ENCODE results near the gene ENO4.

The ENO4 gene

DNA sequence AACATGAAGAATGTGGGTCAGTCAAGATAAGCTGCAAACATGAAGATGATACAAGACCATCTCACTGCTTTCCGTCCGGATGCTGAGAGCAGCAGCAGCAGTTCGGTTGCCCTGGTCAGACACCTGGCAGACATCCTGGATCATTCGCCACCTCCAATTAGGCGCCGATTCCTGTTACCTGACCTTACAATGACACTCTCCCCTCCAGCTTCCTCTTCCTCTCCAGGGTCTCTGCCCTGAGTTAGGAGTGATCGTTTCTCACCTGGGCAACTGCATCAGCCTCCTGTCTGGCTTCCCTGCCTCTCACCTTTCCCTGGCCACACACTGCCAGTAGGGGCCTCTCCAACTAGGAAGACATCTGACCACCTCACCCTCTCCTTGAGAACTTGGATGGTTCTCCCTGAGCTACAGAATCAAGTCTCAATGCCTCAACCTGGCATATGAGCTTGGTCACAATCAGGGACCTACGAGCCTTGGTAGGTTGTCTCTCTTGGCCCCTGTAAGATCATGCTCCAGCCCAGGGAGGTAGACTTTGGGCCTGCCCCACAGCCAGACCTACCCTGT lies 31.4 kb upstream of the ENO4 start:
- no peaks in the 10 kb centered on the region for H3K9me3 Mint-ChIP-seq
- no peak overlapping the region for H3K27ac Mint-ChIP-seq
- H3K4me3 Mint-ChIP-seq = no peak overlapping the region
- intact Hi-C loops (cut with micrococcal nuclease) = no loop called here
- H3K36me3 Mint-ChIP-seq (ENCODE audit: low read depth) = no peaks in the 10 kb centered on the region
- peaks cover 33% of the 10 kb centered on the region for H3K27me3 Mint-ChIP-seq
- no peaks in the 10 kb centered on the region for H3K4me1 Mint-ChIP-seq (ENCODE audit: low read depth)

DNA sequence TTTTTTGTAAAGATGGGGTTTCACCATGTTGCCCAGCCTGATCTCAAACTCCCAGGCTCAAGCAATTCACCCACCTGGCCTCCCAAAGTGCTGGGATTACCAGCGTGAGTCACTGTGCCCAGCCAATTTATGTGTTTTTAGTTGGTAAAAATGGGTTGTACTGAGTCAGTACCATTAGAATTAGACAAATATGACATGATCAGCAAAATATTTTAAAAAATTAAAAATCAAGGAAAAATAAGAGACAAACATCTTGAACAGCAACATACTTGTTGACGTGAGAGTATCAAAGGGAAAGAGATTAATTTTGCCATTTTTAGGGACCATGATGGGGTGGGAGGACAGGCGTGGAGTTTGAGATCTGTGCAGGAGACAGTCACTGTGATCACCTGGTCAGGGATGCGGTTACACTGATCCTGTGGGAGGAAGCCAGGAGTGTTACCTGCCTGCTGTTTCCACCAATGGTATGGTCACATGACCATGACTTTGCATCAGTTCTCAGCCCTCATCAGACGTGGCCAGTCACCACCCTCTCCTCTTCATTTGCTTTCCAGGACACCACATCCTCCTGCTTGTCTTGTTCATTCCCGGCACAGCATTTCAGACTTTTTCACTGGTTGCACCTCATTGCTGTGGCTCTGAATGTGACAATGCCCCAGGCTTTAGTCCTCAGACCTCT lies 29.2 kb upstream of the ENO4 start:
- no peak overlapping the region for H3K4me3 Mint-ChIP-seq
- intact Hi-C loops (cut with micrococcal nuclease) = no loop called here
- no peaks in the 10 kb centered on the region for H3K36me3 Mint-ChIP-seq (ENCODE audit: low read depth)
- H3K27me3 Mint-ChIP-seq = peaks cover 28% of the 10 kb centered on the region
- H3K27ac Mint-ChIP-seq = no peak overlapping the region
- no peaks in the 10 kb centered on the region for H3K4me1 Mint-ChIP-seq (ENCODE audit: low read depth)
- no peaks in the 10 kb centered on the region for H3K9me3 Mint-ChIP-seq

DNA sequence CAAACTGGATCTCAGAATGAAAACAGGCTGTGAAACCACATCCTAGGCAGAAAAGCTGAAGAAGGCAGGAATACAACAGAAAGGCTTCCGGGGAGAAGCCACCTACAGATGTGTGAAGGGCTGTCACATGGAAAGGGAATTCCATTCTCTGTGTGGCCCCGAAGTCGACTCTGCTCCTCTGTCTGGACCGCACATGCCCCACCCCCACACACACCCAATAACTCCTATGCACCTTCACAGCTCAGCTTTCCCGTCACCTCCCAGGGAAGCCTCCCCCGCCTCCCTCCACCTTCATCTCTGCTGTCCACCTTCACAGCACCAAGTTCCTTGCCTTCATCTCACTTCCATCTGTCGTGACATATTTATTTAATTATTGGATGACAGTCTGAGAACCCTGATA lies 23.4 kb upstream of the ENO4 start:
- no peaks in the 10 kb centered on the region for H3K36me3 Mint-ChIP-seq (ENCODE audit: low read depth)
- intact Hi-C loops (cut with micrococcal nuclease) = no loop called here
- H3K27me3 Mint-ChIP-seq = peaks cover 7% of the 10 kb centered on the region
- H3K4me3 Mint-ChIP-seq = no peak overlapping the region
- no peaks in the 10 kb centered on the region for H3K9me3 Mint-ChIP-seq
- H3K27ac Mint-ChIP-seq = no peak overlapping the region
- H3K4me1 Mint-ChIP-seq (ENCODE audit: low read depth) = no peaks in the 10 kb centered on the region

DNA sequence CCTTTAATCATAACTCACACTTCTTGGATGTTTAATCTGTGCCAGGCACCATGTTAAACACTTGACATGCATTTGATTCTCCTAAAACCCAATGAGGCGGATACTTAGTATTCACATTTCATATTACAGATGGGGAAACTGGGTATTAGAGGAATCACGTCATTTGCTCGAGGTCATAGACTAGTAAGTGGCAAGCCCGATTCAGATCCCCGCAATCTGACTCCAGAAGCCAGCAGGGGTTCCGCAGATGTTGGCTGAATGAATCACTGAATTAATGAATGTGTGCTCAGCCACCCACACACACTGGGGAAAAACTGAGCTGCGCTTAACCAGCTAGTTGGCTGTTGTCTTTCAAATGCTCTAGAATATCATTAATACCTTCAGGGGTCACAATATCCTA lies 22.5 kb upstream of the ENO4 start:
- no peaks in the 10 kb centered on the region for H3K9me3 Mint-ChIP-seq
- H3K4me1 Mint-ChIP-seq (ENCODE audit: low read depth) = no peaks in the 10 kb centered on the region
- H3K27ac Mint-ChIP-seq = no peak overlapping the region
- intact Hi-C loops (cut with micrococcal nuclease) = no loop called here
- H3K4me3 Mint-ChIP-seq = no peak overlapping the region
- no peaks in the 10 kb centered on the region for H3K36me3 Mint-ChIP-seq (ENCODE audit: low read depth)
- peaks cover 3% of the 10 kb centered on the region for H3K27me3 Mint-ChIP-seq

DNA sequence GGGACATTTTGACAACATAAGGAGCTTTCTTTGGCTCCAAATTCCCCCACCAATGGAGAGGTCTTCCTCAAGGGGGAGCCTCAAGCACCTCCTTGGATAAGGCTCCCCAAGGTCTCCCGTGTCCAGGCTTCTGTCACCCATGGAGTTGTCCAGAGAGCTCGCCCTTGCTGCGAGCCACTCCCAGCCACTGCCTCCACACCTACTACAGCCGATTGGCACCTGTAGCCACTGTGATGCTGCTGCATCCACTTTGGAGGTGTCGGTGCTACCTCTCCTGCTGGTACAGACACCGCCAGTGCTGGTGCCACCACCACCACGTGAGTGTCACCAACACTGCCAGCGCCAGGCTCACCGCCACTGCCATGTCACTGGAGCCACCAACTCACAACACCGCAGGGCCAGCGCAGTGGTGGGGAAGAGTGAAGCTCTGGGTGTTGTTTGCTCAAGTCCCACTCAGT lies 22.1 kb upstream of the ENO4 start:
- no peak overlapping the region for H3K4me3 Mint-ChIP-seq
- no peaks in the 10 kb centered on the region for H3K9me3 Mint-ChIP-seq
- no peaks in the 10 kb centered on the region for H3K4me1 Mint-ChIP-seq (ENCODE audit: low read depth)
- intact Hi-C loops (cut with micrococcal nuclease) = no loop called here
- no peak overlapping the region for H3K27ac Mint-ChIP-seq
- no peaks in the 10 kb centered on the region for H3K36me3 Mint-ChIP-seq (ENCODE audit: low read depth)
- H3K27me3 Mint-ChIP-seq = peaks cover 3% of the 10 kb centered on the region

DNA sequence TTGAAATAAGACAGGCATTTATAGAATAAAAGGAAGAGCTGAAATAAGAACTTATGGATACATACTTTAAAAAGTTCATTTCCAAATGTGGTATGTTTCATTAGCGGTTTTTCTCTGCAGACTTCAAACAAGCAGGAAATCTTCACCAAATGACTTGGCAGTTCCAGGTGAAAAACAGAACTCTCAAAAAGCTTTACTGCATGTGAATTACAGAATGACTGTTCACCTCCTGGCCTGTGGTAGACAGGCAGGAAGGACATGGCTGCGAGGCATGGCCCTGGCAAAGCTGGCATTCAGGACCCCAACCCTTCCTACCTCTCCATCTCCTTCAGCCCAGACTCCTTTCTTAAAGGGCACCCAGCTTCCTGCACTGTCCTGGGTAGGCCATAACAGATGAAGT lies 21.2 kb upstream of the ENO4 start:
- H3K36me3 Mint-ChIP-seq (ENCODE audit: low read depth) = no peaks in the 10 kb centered on the region
- no peaks in the 10 kb centered on the region for H3K9me3 Mint-ChIP-seq
- peaks cover 3% of the 10 kb centered on the region for H3K27me3 Mint-ChIP-seq
- H3K4me1 Mint-ChIP-seq (ENCODE audit: low read depth) = no peaks in the 10 kb centered on the region
- no peak overlapping the region for H3K27ac Mint-ChIP-seq
- H3K4me3 Mint-ChIP-seq = no peak overlapping the region
- intact Hi-C loops (cut with micrococcal nuclease) = no loop called here

DNA sequence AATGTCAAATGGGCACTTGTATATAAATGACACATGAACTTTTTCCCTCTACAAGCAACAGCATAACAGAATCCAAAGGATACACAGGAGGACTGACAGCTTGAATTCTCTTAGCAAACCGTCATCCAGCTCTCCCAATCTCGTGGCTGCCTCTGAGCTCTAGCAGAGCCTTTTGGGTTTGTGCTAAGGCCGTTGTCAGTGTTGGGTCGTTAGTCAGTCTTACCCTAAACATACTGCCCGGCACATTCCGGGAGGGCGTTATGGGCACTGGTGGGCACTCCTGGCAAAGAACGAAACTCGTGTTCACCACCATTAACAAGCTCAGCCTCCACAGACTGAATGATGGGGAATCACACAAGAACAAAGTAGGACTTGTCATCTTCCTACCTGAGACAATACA lies 19.6 kb upstream of the ENO4 start:
- no peaks in the 10 kb centered on the region for H3K36me3 Mint-ChIP-seq (ENCODE audit: low read depth)
- intact Hi-C loops (cut with micrococcal nuclease) = no loop called here
- H3K27me3 Mint-ChIP-seq = peaks cover 5% of the 10 kb centered on the region
- H3K9me3 Mint-ChIP-seq = no peaks in the 10 kb centered on the region
- H3K4me3 Mint-ChIP-seq = no peak overlapping the region
- no peak overlapping the region for H3K27ac Mint-ChIP-seq
- H3K4me1 Mint-ChIP-seq (ENCODE audit: low read depth) = no peaks in the 10 kb centered on the region

DNA sequence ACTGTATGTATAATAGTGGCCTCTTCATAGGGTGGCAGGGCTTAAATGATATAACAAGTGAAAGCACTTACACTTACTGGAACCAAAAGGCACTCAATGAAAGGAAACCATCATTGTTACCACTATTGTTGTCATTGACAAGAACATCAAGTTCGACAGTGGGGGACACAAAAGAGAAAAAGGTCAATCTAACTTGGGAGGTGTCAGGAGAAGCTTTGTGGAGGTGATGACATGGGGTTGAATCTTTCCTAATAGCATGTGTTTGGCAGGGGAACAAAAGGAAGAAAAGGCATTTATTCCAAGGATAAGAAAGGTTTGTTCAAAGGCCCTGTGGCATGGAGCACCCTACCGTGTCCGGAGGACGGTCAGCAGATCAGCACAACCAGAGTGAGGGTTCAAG lies 18.2 kb upstream of the ENO4 start:
- no peak overlapping the region for H3K4me3 Mint-ChIP-seq
- no peak overlapping the region for H3K27ac Mint-ChIP-seq
- H3K36me3 Mint-ChIP-seq (ENCODE audit: low read depth) = no peaks in the 10 kb centered on the region
- no peaks in the 10 kb centered on the region for H3K4me1 Mint-ChIP-seq (ENCODE audit: low read depth)
- peaks cover 6% of the 10 kb centered on the region for H3K27me3 Mint-ChIP-seq
- no peaks in the 10 kb centered on the region for H3K9me3 Mint-ChIP-seq
- intact Hi-C loops (cut with micrococcal nuclease) = no loop called here

DNA sequence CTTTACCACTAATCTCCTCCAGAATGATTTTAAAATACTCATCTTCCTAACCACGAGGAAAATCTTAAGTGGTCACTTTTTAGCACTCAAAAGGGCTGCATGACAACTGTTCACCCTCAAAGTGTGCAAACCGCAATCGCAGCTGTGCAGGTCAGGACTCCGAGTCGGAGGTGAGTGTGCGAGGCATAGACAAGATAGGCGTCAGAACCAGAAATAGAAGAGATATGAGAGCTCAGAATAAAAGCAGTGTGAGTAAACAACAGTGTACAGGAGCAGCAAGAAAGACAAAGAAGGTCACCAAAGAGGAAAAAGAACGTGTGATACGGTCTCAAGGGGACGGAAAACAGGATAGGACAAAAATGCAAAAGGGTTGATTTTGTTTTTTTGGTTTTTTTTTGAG lies 17.5 kb upstream of the ENO4 start:
- Mint-ChIP-seq H3K4me3 (no peak overlapping the region), H3K36me3 (ENCODE audit: low read depth) (no peaks in the 10 kb centered on the region), H3K4me1 (ENCODE audit: low read depth) (no peaks in the 10 kb centered on the region), H3K9me3 (no peaks in the 10 kb centered on the region), H3K27me3 (peaks cover 13% of the 10 kb centered on the region), H3K27ac (no peak overlapping the region)
- intact Hi-C loops (cut with micrococcal nuclease) = no loop called here

DNA sequence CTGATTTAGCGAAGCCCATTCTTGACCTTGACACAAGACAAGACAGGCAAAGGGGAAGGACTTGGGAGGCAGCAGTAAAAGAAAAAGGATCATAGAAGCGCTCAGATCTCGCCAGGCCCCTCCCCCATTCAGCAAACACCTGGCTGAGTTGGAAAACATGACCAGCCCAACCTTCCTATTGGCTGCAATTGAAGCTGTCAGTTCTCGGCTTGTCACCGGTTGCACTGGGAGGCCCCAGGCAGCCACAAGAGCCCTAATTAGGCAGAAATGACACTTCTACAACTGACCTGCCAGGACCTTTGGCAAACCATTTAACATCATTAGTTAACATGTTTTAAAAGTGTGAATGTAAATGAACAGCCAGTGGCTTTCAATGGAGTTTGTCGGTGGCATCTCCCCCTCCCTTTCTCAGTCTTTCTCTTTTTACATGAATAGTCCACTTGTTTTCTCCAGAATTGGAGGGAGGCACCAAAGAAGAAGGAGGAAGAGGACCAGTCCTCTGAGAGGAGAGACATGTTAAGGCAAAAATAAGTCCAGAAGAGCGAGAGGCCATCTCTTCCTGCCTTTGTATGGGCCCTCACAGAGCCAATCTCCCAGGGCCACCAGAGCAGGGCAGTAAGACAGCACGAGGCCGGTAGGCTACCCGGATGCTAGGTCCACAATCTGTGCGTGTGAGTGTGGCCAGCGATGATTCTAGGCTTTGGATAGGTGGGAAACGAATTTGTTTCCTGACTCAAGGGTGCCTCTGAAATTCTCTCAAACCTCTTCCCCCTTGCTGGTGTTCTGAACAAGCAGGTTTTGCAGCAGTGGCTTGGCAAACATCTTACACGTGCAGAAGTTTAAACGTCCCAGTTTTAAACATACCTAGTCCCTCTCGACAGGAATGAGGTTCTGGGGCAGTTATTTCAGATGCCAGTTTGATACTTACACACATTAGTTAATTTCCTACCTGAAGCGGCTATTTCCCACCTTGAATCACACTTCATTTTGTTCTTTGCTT lies 15.0 kb upstream of the ENO4 start:
- H3K27me3 Mint-ChIP-seq = peaks cover 15% of the 10 kb centered on the region
- no peaks in the 10 kb centered on the region for H3K4me1 Mint-ChIP-seq (ENCODE audit: low read depth)
- intact Hi-C loops (cut with micrococcal nuclease) = no loop called here
- no peaks in the 10 kb centered on the region for H3K36me3 Mint-ChIP-seq (ENCODE audit: low read depth)
- H3K9me3 Mint-ChIP-seq = no peaks in the 10 kb centered on the region
- H3K4me3 Mint-ChIP-seq = no peak overlapping the region
- no peak overlapping the region for H3K27ac Mint-ChIP-seq

DNA sequence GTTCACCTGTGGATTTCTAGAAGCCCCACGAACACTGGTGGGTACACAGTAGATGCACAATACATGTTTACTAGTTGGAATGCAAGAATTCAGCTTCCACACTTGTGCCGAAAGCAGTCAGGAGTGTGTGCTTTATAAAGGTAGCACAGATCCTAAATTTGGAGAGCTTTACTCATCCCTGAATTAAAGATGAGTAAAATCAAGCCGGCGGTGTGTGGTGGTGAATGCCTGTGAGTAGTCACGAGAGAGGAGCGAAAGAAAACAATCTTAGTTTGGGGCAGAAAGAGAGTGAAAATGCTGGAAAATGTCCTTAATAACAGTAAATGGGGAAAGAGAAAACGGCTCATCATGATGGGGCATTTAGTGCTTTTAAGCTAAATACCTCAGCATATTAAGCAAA lies 13.6 kb upstream of the ENO4 start:
- Mint-ChIP-seq H3K4me1 (ENCODE audit: low read depth) (no peaks in the 10 kb centered on the region), H3K36me3 (ENCODE audit: low read depth) (no peaks in the 10 kb centered on the region), H3K4me3 (no peak overlapping the region), H3K27me3 (peaks cover 15% of the 10 kb centered on the region), H3K9me3 (no peaks in the 10 kb centered on the region), H3K27ac (no peak overlapping the region)
- intact Hi-C loops (cut with micrococcal nuclease) = no loop called here

DNA sequence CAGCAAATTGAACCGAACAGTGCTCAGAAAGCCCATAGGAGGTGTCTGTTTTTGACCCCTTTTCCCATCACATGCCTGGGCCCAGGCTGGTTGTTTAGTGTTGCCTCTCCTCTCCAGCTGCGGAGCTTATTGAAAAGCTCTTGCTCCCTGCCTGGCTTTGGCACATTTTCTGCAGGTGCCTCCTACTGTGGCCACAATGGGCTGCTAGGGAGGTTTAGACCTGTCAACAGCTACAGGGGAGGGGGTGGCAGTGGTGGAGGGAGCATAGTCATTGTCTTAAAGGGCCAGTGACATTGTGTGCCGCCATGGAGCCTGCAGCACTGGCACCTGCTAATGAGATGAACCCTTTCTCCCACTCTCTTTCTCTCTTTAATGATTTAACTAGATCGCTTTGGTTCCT lies 13.2 kb upstream of the ENO4 start:
- Mint-ChIP-seq H3K36me3 (ENCODE audit: low read depth) (no peaks in the 10 kb centered on the region), H3K27ac (no peak overlapping the region), H3K4me1 (ENCODE audit: low read depth) (no peaks in the 10 kb centered on the region), H3K27me3 (peaks cover 18% of the 10 kb centered on the region), H3K4me3 (no peak overlapping the region), H3K9me3 (no peaks in the 10 kb centered on the region)
- intact Hi-C loops (cut with micrococcal nuclease) = no loop called here

DNA sequence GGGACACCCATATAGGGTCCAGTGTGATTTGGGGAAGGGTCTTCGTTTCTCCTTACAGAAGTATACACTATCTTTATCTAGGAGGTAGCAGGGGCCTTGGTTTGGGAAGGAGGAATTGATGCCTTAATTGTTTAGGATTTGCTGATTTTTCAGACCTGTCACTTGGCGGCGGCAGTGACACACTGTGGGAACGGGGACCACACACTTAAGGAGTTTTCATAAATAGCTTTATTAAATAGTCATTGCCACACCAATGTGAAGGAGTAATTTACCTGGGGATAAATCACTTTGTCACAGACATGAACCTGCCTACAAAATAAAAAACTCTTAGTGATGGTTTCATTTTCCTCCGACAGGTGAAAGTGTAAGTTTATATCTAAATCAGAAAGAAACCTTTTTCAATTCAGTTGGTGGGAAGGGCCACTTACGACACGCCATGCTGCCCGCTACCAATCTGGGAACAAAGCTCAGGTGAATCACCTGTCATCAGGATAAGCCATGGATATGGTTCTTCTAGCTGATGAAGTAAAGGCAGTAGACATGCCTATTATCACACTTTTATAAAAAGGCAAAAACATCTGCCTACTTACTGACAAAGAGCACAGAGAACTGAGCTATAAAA lies 12.3 kb upstream of the ENO4 start:
- Mint-ChIP-seq H3K27ac (no peak overlapping the region), H3K4me1 (ENCODE audit: low read depth) (no peaks in the 10 kb centered on the region), H3K9me3 (no peaks in the 10 kb centered on the region), H3K27me3 (peaks cover 18% of the 10 kb centered on the region), H3K4me3 (no peak overlapping the region), H3K36me3 (ENCODE audit: low read depth) (no peaks in the 10 kb centered on the region)
- intact Hi-C loops (cut with micrococcal nuclease) = no loop called here

DNA sequence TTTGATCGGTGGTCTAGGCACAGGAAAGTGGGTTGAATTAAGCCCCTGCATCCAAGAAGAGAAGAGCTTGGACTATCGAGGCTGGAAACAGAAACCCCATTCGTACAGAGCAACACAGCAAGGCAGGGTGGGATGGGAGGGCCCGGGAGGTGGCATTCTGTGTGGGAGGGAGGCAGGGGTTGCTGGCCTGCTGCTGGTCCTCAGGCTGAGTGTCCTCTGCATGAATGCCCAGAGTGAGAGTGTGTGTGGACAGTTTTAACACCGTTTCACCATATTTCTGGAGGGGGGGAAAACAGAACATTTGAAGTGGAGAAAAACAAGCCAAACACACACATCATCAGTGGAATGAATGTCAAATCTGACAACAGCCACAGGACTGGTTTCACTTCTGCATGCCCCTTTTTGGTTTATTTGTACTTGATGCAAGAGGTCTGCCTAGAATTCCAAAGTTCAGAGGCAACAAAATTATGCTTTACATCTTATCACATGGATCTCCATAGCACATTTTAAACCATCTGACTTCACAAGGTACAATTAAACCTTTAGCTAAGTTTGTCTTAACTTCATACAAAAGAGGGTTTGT lies 11.1 kb upstream of the ENO4 start:
- Mint-ChIP-seq H3K36me3 (ENCODE audit: low read depth) (no peaks in the 10 kb centered on the region), H3K9me3 (no peaks in the 10 kb centered on the region), H3K27ac (no peak overlapping the region), H3K4me1 (ENCODE audit: low read depth) (no peaks in the 10 kb centered on the region), H3K27me3 (peaks cover 18% of the 10 kb centered on the region), H3K4me3 (no peak overlapping the region)
- intact Hi-C loops (cut with micrococcal nuclease) = no loop called here

All from dendritic cell treated with granulocyte-macrophage colony-stimulating factor and Interleukin-4, amounts not matched to agents 40 ng/mL and 50 ng/mL, for 4 days (primary cell).